Measurements from ENCODE around the gene GUCY1A2.

DNA sequence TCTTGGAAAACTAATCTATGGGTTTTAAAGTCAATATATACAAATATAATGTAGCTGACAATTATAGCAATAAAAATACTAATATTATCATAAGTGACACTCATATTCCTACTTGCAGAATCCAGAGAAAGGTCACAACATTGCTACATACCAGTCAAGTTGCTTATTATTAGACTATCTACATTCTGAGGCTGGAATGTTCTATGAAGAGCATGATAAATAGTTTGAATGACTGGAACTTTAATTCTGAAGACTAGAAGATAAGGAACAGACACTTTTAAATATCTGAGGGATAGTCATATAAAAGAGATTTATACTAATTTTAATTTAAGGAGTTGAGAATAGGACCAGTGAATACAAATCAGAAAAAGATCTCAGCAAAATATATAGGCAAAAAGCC is 146.0 kb downstream of the GUCY1A2 start:
- TF ChIP-seq, protein P1, sequence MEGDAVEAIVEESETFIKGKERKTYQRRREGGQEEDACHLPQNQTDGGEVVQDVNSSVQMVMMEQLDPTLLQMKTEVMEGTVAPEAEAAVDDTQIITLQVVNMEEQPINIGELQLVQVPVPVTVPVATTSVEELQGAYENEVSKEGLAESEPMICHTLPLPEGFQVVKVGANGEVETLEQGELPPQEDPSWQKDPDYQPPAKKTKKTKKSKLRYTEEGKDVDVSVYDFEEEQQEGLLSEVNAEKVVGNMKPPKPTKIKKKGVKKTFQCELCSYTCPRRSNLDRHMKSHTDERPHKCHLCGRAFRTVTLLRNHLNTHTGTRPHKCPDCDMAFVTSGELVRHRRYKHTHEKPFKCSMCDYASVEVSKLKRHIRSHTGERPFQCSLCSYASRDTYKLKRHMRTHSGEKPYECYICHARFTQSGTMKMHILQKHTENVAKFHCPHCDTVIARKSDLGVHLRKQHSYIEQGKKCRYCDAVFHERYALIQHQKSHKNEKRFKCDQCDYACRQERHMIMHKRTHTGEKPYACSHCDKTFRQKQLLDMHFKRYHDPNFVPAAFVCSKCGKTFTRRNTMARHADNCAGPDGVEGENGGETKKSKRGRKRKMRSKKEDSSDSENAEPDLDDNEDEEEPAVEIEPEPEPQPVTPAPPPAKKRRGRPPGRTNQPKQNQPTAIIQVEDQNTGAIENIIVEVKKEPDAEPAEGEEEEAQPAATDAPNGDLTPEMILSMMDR (IDR thresholded peaks at IDR 0.05) = no peak
- no peak for TF ChIP-seq POLR2A (IDR thresholded peaks at IDR 0.05)
